Vein endothelial cell (primary cell): ENCODE measurements around the gene IFNA8. TPM values are rescaled to one million over a fixed set of nuclear protein-coding genes. Genes with fewer than 3 reads are reported as not detected.

Experiments
- total RNA-seq: library from RNA; depleted of rRNA; stranded (reverse); fragments of >200 nt; gene quantifications from 2 replicates; pipeline ENCODE4 v1.2.3, GENCODE V29; 2012

The IFNA8 gene
- not detected in 2 replicates for total RNA-seq

DNA sequence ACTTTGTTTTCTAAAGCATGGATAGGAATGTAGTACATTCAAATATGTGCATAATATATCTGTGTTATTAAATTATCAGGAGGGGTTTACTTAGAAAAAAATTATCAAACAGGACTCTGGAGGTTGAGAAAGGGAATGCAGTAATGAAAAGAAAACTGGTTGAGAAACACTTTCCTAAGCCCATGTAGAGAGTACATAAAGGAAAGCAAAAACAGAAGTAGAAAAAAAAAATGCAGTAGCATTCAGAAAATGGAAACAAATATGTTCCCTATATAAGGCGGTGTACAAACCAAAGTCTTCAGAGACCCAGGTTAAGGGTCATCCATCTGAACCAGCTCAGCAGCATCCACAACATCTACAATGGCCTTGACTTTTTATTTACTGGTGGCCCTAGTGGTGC is at the start of gene IFNA8:
TSS of gene IFNA8 (plus strand) at position 301 of the 400 bp plus-strand sequence. CDS start at position 361, 60 bp downstream.

DNA sequence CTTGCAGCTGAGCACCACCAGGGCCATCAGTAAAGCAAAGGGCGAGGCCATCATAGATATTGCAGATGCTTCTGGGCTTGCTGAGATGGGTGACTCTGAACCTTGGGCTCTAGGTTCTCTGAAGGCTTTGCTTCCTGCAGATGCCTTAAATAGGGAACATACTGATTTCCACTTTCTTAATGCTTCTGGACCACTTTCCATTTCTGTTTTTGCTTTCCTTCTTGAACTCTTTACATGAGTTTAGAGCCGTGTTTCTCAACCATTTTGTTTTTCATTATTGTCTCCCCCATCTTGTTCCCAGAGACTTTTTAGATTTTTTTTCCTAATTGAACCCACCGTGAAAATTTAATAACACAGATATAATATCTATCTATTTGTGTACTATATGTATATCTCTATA is 41.0 kb upstream of the IFNA8 start, which contains the start of gene IFNA13:
TSS of gene IFNA13 (minus strand) at position 101 of the 400 bp plus-strand sequence. CDS start at position 54, 47 bp downstream.

DNA sequence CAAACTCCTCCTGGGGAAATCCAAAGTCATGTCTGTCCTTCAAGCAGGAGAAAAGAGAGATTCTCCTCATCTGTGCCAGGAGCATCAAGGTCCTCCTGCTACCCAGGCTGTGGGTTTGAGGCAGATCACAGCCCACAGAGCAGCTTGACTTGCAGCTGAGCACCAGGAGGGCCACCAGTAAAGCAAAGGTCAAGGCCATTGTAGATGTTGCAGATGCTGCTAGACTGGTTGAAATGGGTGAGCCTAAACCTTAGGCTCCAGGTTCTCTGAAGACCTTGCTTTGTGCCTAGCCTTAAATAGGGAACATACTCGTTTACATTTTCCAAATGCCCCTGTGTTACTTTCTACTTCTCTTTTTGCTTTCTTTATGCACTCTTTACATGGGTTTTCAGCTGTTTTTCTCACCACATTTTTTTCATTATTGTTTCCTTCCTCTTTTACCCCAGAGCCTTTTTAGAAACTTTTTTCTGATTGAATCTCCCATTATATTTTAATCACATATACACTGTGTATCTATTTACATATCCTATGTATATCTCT is 23.7 kb upstream of the IFNA8 start, which contains the start of gene IFNA2:
TSS of gene IFNA2 (minus strand) at position 268 of the 540 bp plus-strand sequence. CDS start at position 199, 69 bp downstream.

DNA sequence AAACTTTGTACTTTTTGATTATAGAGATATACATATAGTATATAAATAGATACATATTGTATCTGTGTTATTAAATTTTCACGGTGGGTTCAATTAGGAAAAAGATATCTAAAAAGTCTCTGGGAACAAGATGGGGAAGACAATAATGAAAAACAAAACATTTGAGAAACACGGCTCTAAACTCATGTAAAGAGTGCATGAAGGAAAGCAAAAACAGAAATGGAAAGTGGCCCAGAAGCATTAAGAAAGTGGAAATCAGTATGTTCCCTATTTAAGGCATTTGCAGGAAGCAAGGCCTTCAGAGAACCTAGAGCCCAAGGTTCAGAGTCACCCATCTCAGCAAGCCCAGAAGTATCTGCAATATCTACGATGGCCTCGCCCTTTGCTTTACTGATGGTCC is 31.2 kb downstream of the IFNA8 start, which contains the start of gene IFNA1:
TSS of gene IFNA1 (plus strand) at position 301 of the 400 bp plus-strand sequence. CDS start at position 370, 69 bp downstream.

Other genes with a start within 250 kb of the IFNA8 start
- gene IFNA21, start 242.5 kb upstream of the IFNA8 start, total RNA-seq, result not detected in 2 replicates
- not detected in 2 replicates for gene IFNA4, start 221.5 kb upstream of the IFNA8 start, total RNA-seq
- not detected in 2 replicates for gene IFNA7, start 206.9 kb upstream of the IFNA8 start, total RNA-seq
- not detected in 2 replicates for gene IFNA10, start 202.0 kb upstream of the IFNA8 start, total RNA-seq
- not detected in 2 replicates for gene IFNA16, start 191.8 kb upstream of the IFNA8 start, total RNA-seq
- gene IFNA17, start 180.9 kb upstream of the IFNA8 start, total RNA-seq, result not detected in 2 replicates
- gene IFNA14, start 169.1 kb upstream of the IFNA8 start, total RNA-seq, result not detected in 2 replicates
- gene IFNA5, start 103.8 kb upstream of the IFNA8 start, total RNA-seq, result not detected in 2 replicates
- gene KLHL9, start 73.7 kb upstream of the IFNA8 start, total RNA-seq, result 34.0 and 41.5 TPM in 2 replicates
- not detected in 2 replicates for gene IFNA6, start 58.2 kb upstream of the IFNA8 start, total RNA-seq
- not detected in 2 replicates for gene IFNA13, start 41.1 kb upstream of the IFNA8 start, total RNA-seq
- not detected in 2 replicates for gene IFNA2, start 23.7 kb upstream of the IFNA8 start, total RNA-seq
- gene IFNA1, start 31.3 kb downstream of the IFNA8 start, total RNA-seq, result not detected in 2 replicates
- 0.86 and 1.6 TPM in 2 replicates for gene IFNE, start 73.2 kb downstream of the IFNA8 start, total RNA-seq